GM23338 (cell line): ENCODE results near the gene TRIM14. TPM values are rescaled to one million over a fixed set of nuclear protein-coding genes. Genes with fewer than 3 reads are reported as not detected.

Experiments used
- ATAC-seq: fragments of 200-7000 bp; cut with Tn5 transposase; 3 replicates; pipeline ENCODE4 v1.9.1; 2020
- DNase-seq: peaks from one replicate; pipeline ENCODE4 v3.0.0-alpha.2; 2015; ENCODE audit warnings: low spot score
- H2AFZ ChIP-seq: fragments of 200-600 bp; sonication (generic); 2 replicates; pipeline ENCODE4 v1.8.0; 2016; ENCODE audit warnings: antibody characterized with exemption, mild to moderate bottlenecking, moderate library complexity
- H3F3A ChIP-seq: fragments of 200-600 bp; sonication (generic); replicated peaks from 2 replicates; pipeline ENCODE4 v1.8.0; 2017; ENCODE audit warnings: antibody characterized with exemption, mixed run types, low read depth
- H3K27ac ChIP-seq: fragments of 200-600 bp; sonication (generic); 2 replicates; pipeline ENCODE4 v1.6.1; 2016; ENCODE audit warnings: low read depth
- H3K27me3 ChIP-seq: fragments of 200-600 bp; sonication (generic); 2 replicates; pipeline ENCODE4 v1.8.0; 2016; ENCODE audit warnings: mild to moderate bottlenecking, mixed run types, moderate library complexity; ENCODE audit not compliant: insufficient read depth
- H3K36me3 ChIP-seq: fragments of 200-600 bp; sonication (generic); 2 replicates; pipeline ENCODE4 v1.8.0; 2016; ENCODE audit warnings: mild to moderate bottlenecking; ENCODE audit not compliant: insufficient read depth
- H3K4me1 ChIP-seq: fragments of 200-600 bp; sonication (generic); 2 replicates; pipeline ENCODE4 v1.8.0; 2016; ENCODE audit warnings: mild to moderate bottlenecking, moderate library complexity; ENCODE audit not compliant: insufficient read depth
- H3K4me2 ChIP-seq: fragments of 200-600 bp; sonication (generic); 2 replicates; pipeline ENCODE4 v1.7.1; 2017; ENCODE audit warnings: mixed run types
- H3K4me3 ChIP-seq: fragments of 200-600 bp; sonication (generic); 2 replicates; pipeline ENCODE4 v1.6.1; 2016; ENCODE audit warnings: mixed run types
- H3K79me2 ChIP-seq: fragments of 200-600 bp; sonication (generic); replicated peaks from 2 replicates; pipeline ENCODE4 v1.8.0; 2017; ENCODE audit warnings: mild to moderate bottlenecking; ENCODE audit not compliant: insufficient read depth
- H3K9me2 ChIP-seq: fragments of 200-600 bp; sonication (generic); 2 replicates; pipeline ENCODE4 v1.8.0; 2017; ENCODE audit not compliant: insufficient read depth
- H4K20me1 ChIP-seq: fragments of 200-600 bp; sonication (generic); replicated peaks from 2 replicates; pipeline ENCODE4 v1.8.0; 2017; ENCODE audit warnings: mild to moderate bottlenecking; ENCODE audit not compliant: insufficient read depth
- H3K27ac Mint-ChIP-seq: 2 replicates; pipeline ENCODE4 v1.8.0; 2020; ENCODE audit warnings: inconsistent platforms, mild to moderate bottlenecking, moderate library complexity, mixed read lengths
- H3K27me3 Mint-ChIP-seq: 3 replicates; pipeline ENCODE4 v1.8.0; 2022; ENCODE audit warnings: low read depth, mild to moderate bottlenecking, moderate library complexity, mixed read lengths, inconsistent platforms; ENCODE audit not compliant: insufficient read depth, poor library complexity
- H3K36me3 Mint-ChIP-seq: 3 replicates; pipeline ENCODE4 v1.8.0; 2021; ENCODE audit warnings: low read depth, mild to moderate bottlenecking, inconsistent platforms, moderate library complexity, mixed read lengths
- H3K4me1 Mint-ChIP-seq: 3 replicates; pipeline ENCODE4 v1.8.0; 2020; ENCODE audit warnings: mild to moderate bottlenecking, inconsistent platforms, mixed read lengths
- H3K4me3 Mint-ChIP-seq: 3 replicates; pipeline ENCODE4 v1.8.0; 2021; ENCODE audit warnings: moderate library complexity, mild to moderate bottlenecking, inconsistent platforms, mixed read lengths
- H3K9me3 Mint-ChIP-seq: 3 replicates; pipeline ENCODE4 v1.8.0; 2020; ENCODE audit warnings: moderate library complexity, mild to moderate bottlenecking, inconsistent platforms, mixed read lengths
- CREB1 ChIP-seq: fragments of 250-450 bp; sonication (Bioruptor Pico); IDR thresholded peaks from 2 replicates; pipeline ENCODE4 v1.5.0; 2020; ENCODE audit warnings: low read depth, mild to moderate bottlenecking, moderate library complexity
- CTCF ChIP-seq, 2 experiments: fragments of 200-600 bp in 1 of 2; sonication (generic) in 1 of 2; conservative IDR thresholded peaks; 2 replicates each; pipeline versions ENCODE4 v1.5.1 to v1.6.1; 2016 to 2017; ENCODE audit warnings: antibody characterized with exemption in 2 of 2, low read depth in 2 of 2, mild to moderate bottlenecking in 2 of 2, moderate library complexity in 1 of 2
- ETS1 ChIP-seq: IDR thresholded peaks from 2 replicates; pipeline ENCODE4 v1.6.1; 2016; ENCODE audit warnings: antibody characterized with exemption
- EZH2phosphoT487 ChIP-seq: fragments of 200-600 bp; sonication (generic); IDR thresholded peaks from one replicate; pipeline ENCODE4 v1.8.1; 2018; ENCODE audit warnings: antibody characterized with exemption; ENCODE audit not compliant: unreplicated experiment
- JUNB ChIP-seq: IDR thresholded peaks from one replicate; pipeline ENCODE4 v1.6.1; 2016; ENCODE audit warnings: antibody characterized with exemption; ENCODE audit not compliant: unreplicated experiment
- NANOG ChIP-seq: IDR thresholded peaks from 2 replicates; pipeline ENCODE4 v1.6.1; 2016; ENCODE audit warnings: antibody characterized with exemption, borderline replicate concordance
- POLR2AphosphoS5 ChIP-seq: IDR thresholded peaks from 2 replicates; pipeline ENCODE4 v1.6.1; 2016; ENCODE audit warnings: antibody characterized with exemption, low read depth
- REST ChIP-seq: IDR thresholded peaks from one replicate; pipeline ENCODE4 v1.6.1; 2018; ENCODE audit warnings: antibody characterized with exemption; ENCODE audit not compliant: unreplicated experiment
- STAT1 ChIP-seq: IDR thresholded peaks from one replicate; pipeline ENCODE4 v1.6.1; 2016; ENCODE audit warnings: antibody characterized with exemption; ENCODE audit not compliant: unreplicated experiment
- ZNF114 ChIP-seq: fragments of 250-450 bp; sonication (Bioruptor Pico); IDR thresholded peaks from 2 replicates; pipeline ENCODE4 v1.5.0; 2020; ENCODE audit warnings: mild to moderate bottlenecking, moderate library complexity
- ZNF331 ChIP-seq: fragments of 250-450 bp; sonication (Bioruptor Pico); IDR thresholded peaks from 2 replicates; pipeline ENCODE4 v1.5.0; 2020; ENCODE audit warnings: low read depth, mild to moderate bottlenecking, moderate library complexity
- ZNF462 ChIP-seq: fragments of 250-450 bp; sonication (Bioruptor Pico); IDR thresholded peaks from 2 replicates; pipeline ENCODE4 v1.5.0; 2020; ENCODE audit warnings: mild to moderate bottlenecking, moderate library complexity
- long read RNA-seq: library from polyadenylated mRNA; unstranded; transcript quantifications from one replicate; pipeline ENCODE4 v2.0.0, GENCODE V29; 2020; ENCODE audit not compliant: unreplicated experiment
- polyA plus RNA-seq: library from polyadenylated mRNA; unstranded; fragments of >200 nt; fragmentation: Nextera tagmentation; extraction: Ambion mirVana; gene quantifications from 2 replicates; pipeline ENCODE4 v1.2.1, GENCODE V29; 2016
- total RNA-seq: library from RNA; depleted of rRNA; stranded (reverse); fragments of >200 nt; shearing (Covaris generic); gene quantifications from 2 replicates; pipeline ENCODE4 v1.2.3, GENCODE V29; 2014; rRNA removed

TRIM14 gene
- total RNA-seq = 17.4 and 25.3 TPM in 2 replicates
- polyA plus RNA-seq = 14.9 and 17.2 TPM in 2 replicates
- long read RNA-seq, full-length matches to known transcripts = 3 of 5 reads
- long read RNA-seq, partial matches to known transcripts = 0 of 5 reads
- long read RNA-seq, other reads (novel, unspliced or antisense) = 2 of 5 reads

- peak; percentile 89 for ATAC-seq
- Mint-ChIP-seq H3K27me3 (peaks cover 16% of the 10 kb centered on the region), H3K36me3 (no peaks in the 10 kb centered on the region; the same call in 2 of the 3 replicates), H3K9me3 (peaks cover 2% of the 10 kb centered on the region; the same call in 1 of the 3 replicates), H3K4me3 (peak within 1 kb of the TSS; percentile 69), H3K27ac (no peak within 1 kb of the TSS), H3K4me1 (peaks cover 8% of the 10 kb centered on the region)
- Histone ChIP-seq H3K4me1 (no peaks in the 10 kb centered on the region; the same call in 1 of the 2 replicates), H3K79me2 (no peaks in the 10 kb centered on the region), H3K27me3 (no peaks in the 10 kb centered on the region), H4K20me1 (no peaks in the 10 kb centered on the region; the same call in 1 of the 2 replicates), H3K9me2 (no peaks in the 10 kb centered on the region), H3K4me3 (peak within 1 kb of the TSS; percentile 52), H3F3A (peaks cover 6% of the 10 kb centered on the region; the same call in 1 of the 2 replicates), H3K27ac (no peak within 1 kb of the TSS), H2AFZ (peak within 1 kb of the TSS; percentile 88), H3K36me3 (no peaks in the 10 kb centered on the region), H3K4me2 (peak within 1 kb of the TSS; percentile 68)
- DNase-seq = peak; percentile 84
- TF ChIP-seq CTCF (conservative IDR thresholded peaks at IDR 0.05; ENCODE audit: low read depth in 2 of 2) (peak in 1 of 2 experiments; percentile 52; a peak in 2 of 4 replicates), ZNF331 (CRISPR knock-in tag) (no peak), ZNF114 (CRISPR knock-in tag) (no peak), NANOG (no peak), JUNB (no peak), POLR2AphosphoS5 (peak; percentile 55), EZH2phosphoT487 (no peak), ZNF462 (CRISPR knock-in tag) (no peak), ETS1 (no peak), REST (no peak), STAT1 (no peak), CREB1 (0 out of 2 replicates have a peak, but pooled peaks have one; percentile 3)
Observed at GRCh38 chr9:98118640-98119601, at the start of gene TRIM14. Gene TRIM14, minus strand, starts transcription at chr9:98119222. Its CDS starts 34 bp downstream, at chr9:98119188.
